OCI-LY7 (cell line): Measurements from ENCODE around the gene SCGB1D4. TPM values are rescaled to one million over a fixed set of nuclear protein-coding genes. Genes with fewer than 3 reads are reported as not detected.

Experiments used
- BruUV-seq: library from RNA; stranded (reverse); fragments of 400-500 nt; replicated peaks from 2 replicates; lab custom pipeline; 2021; lab: Mats Ljungman, UMichigan
- CTCF ChIA-PET: fragments of 300-600 bp; sonication (Branson Sonifier 250); formaldehyde crosslinking; loops from one replicate; lab custom pipeline; 2022; ENCODE audit warnings: antibody characterized with exemption; ENCODE audit not compliant: unreplicated experiment; lab: Charles Lee
- POLR2A ChIA-PET: fragments of 300-600 bp; sonication (Branson Sonifier 250); formaldehyde crosslinking; loops from one replicate; lab custom pipeline; 2022; ENCODE audit warnings: antibody characterized with exemption; lab: Charles Lee
- DNase-seq: peaks from one replicate; pipeline ENCODE4 v3.0.0-alpha.2; 2015; ENCODE audit warnings: low spot score
- H2AFZ ChIP-seq: fragments of 200-600 bp; sonication (generic), shearing (Covaris generic); 2 replicates; pipeline ENCODE4 v1.6.1; 2014; ENCODE audit warnings: mild to moderate bottlenecking, antibody characterized with exemption, low read length, moderate library complexity
- H3K27ac ChIP-seq: fragments of 200-600 bp; sonication (generic); 2 replicates; pipeline ENCODE4 v1.5.1; 2014; ENCODE audit warnings: mixed run types, low read depth, mild to moderate bottlenecking, moderate library complexity, low read length, inconsistent platforms; ENCODE audit not compliant: poor library complexity, severe bottlenecking
- H3K36me3 ChIP-seq: fragments of 200-600 bp; sonication (generic); 2 replicates; pipeline ENCODE4 v1.6.1; 2014; ENCODE audit warnings: mild to moderate bottlenecking, antibody characterized with exemption, low read length, moderate library complexity, mixed read lengths; ENCODE audit not compliant: insufficient read depth
- H3K4me1 ChIP-seq: fragments of 200-600 bp; sonication (generic); 2 replicates; pipeline ENCODE4 v1.5.1; 2014; ENCODE audit warnings: mild to moderate bottlenecking, low read length; ENCODE audit not compliant: insufficient read depth, poor library complexity, severe bottlenecking
- H3K4me2 ChIP-seq: fragments of 200-600 bp; sonication (generic); 2 replicates; pipeline ENCODE4 v1.6.1; 2014; ENCODE audit warnings: mild to moderate bottlenecking, low read length
- H3K4me3 ChIP-seq: fragments of 200-600 bp; sonication (generic); 2 replicates; pipeline ENCODE4 v1.5.1; 2014; ENCODE audit warnings: mild to moderate bottlenecking, low read depth, low read length; ENCODE audit not compliant: poor library complexity, severe bottlenecking
- H3K79me2 ChIP-seq: fragments of 200-600 bp; sonication (generic); 2 replicates; pipeline ENCODE4 v1.6.1; 2016; ENCODE audit warnings: low read depth, mild to moderate bottlenecking, low read length, moderate library complexity, mixed read lengths; ENCODE audit not compliant: insufficient read depth
- H3K9me2 ChIP-seq: fragments of 200-600 bp; sonication (generic); 2 replicates; pipeline ENCODE4 v1.6.1; 2016; ENCODE audit warnings: mild to moderate bottlenecking, low read length, mixed read lengths; ENCODE audit not compliant: insufficient read depth
- H3K9me3 ChIP-seq: fragments of 200-600 bp; sonication (generic); 2 replicates; pipeline ENCODE4 v1.6.1; 2014; ENCODE audit warnings: mild to moderate bottlenecking, mixed run types, low read length, mixed read lengths
- H4K20me1 ChIP-seq: fragments of 200-600 bp; sonication (generic); 2 replicates; pipeline ENCODE4 v1.6.1; 2014; ENCODE audit warnings: mild to moderate bottlenecking, antibody characterized with exemption, low read length, moderate library complexity, mixed read lengths; ENCODE audit not compliant: insufficient read depth
- EZH2phosphoT487 ChIP-seq: fragments of 200-600 bp; sonication (generic); IDR thresholded peaks from 2 replicates; pipeline ENCODE4 v1.6.1; 2018; ENCODE audit warnings: low read depth, borderline replicate concordance, mild to moderate bottlenecking, mixed run types, antibody characterized with exemption, low read length, moderate library complexity, mixed read lengths
- intact Hi-C: fragments of 100-400 bp; cut with micrococcal nuclease; formaldehyde crosslinking; loops from one replicate; pipeline ENCODE4 v1.10.0; 2022; ENCODE audit not compliant: unreplicated experiment
- total RNA-seq, 2 experiments: library from RNA; depleted of rRNA in 1 of 2; stranded (reverse); fragments of >200 nt in 1 of 2; shearing (Covaris generic) in 1 of 2; gene quantifications; 2 replicates each; pipeline ENCODE4 v1.2.3, GENCODE V29; 2014 to 2022
- TF ChIP-seq, protein P1 (sequence below): fragments of 200-600 bp; sonication (generic); conservative IDR thresholded peaks from 2 replicates; pipeline ENCODE4 v1.5.1; 2014; ENCODE audit warnings: mild to moderate bottlenecking, antibody characterized with exemption, low read length, moderate library complexity, mixed read lengths

The SCGB1D4 gene
- total RNA-seq, 2 experiments from 2014 or later, result not detected

DNA sequence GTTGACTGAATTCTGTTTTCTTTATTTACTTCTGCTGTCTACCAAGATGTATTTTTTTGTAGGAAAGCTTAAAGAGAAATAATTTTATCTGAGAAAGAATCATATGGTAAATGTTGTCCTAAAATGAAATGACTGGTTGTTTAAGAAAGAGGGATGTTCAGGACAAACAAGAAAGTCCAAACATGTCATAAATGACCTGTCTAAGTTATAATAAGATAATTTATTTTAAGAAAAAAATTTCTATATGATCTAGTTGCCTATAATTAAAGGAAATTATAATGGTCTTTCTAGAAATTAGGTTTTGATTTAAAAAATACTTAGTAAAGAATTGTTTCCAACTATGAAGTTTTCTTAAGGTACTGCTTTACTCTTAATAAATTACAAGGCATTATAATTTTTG, 18.4 kb downstream of the SCGB1D4 start:
- Histone ChIP-seq H3K36me3 (no peaks in the 10 kb centered on the region), H3K9me3 (peaks cover 14% of the 10 kb centered on the region; the same call in 1 of the 2 replicates), H3K9me2 (no peaks in the 10 kb centered on the region), H3K4me3 (no peak overlapping the region), H3K79me2 (no peaks in the 10 kb centered on the region), H3K4me1 (no peaks in the 10 kb centered on the region), H3K27ac (no peak overlapping the region), H3K4me2 (no peak overlapping the region), H2AFZ (no peak overlapping the region), H4K20me1 (no peaks in the 10 kb centered on the region)
- BruUV-seq, result no TSS peak
- DNase-seq, result no peak
- TF ChIP-seq, protein P1, sequence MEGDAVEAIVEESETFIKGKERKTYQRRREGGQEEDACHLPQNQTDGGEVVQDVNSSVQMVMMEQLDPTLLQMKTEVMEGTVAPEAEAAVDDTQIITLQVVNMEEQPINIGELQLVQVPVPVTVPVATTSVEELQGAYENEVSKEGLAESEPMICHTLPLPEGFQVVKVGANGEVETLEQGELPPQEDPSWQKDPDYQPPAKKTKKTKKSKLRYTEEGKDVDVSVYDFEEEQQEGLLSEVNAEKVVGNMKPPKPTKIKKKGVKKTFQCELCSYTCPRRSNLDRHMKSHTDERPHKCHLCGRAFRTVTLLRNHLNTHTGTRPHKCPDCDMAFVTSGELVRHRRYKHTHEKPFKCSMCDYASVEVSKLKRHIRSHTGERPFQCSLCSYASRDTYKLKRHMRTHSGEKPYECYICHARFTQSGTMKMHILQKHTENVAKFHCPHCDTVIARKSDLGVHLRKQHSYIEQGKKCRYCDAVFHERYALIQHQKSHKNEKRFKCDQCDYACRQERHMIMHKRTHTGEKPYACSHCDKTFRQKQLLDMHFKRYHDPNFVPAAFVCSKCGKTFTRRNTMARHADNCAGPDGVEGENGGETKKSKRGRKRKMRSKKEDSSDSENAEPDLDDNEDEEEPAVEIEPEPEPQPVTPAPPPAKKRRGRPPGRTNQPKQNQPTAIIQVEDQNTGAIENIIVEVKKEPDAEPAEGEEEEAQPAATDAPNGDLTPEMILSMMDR, result no peak
- TF ChIP-seq EZH2phosphoT487, result no peak
- CTCF ChIA-PET, result no interaction called here
- POLR2A ChIA-PET, result no interaction called here
- intact Hi-C loops, result no loop called here

DNA sequence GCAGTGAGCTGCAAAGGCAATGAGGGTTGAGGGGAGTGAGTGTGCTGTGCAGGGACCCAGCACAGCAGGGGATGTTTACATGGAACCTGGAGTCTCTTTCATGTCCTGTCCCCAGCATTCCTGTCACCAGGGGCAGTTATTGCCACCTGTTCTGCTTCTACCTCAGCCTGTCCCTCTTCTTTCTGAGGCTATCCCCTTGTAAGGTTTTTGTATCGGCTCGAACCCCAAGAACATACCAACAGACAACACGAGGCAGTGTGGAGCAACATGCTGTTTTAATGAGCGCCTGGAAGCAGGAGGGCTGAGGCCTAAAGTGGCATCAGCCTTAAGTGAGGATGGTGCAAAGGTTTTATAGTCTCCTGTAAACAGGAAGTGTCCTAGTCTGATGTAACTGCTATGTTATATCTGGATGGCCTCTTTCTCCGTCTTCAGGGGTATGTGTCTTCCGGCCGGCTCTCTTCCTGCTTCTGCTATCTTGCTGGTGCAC, 25.0 kb downstream of the SCGB1D4 start:
- ChIA-PET POLR2A (no interaction called here), CTCF (no interaction called here)
- no peaks in the 10 kb centered on the region for H3K9me3 ChIP-seq
- no peaks in the 10 kb centered on the region for H3K79me2 ChIP-seq
- no peak overlapping the region for H3K4me3 ChIP-seq
- H3K4me2 ChIP-seq, result no peak overlapping the region
- no peaks in the 10 kb centered on the region for H3K4me1 ChIP-seq
- no peak overlapping the region for H2AFZ ChIP-seq
- intact Hi-C loops, result no loop called here
- no peak overlapping the region for H3K27ac ChIP-seq
- H3K36me3 ChIP-seq, result no peaks in the 10 kb centered on the region
- TF ChIP-seq, protein P1, result no peak
- no peak for TF ChIP-seq EZH2phosphoT487
- no TSS peak for BruUV-seq
- H4K20me1 ChIP-seq, result no peaks in the 10 kb centered on the region
- no peak for DNase-seq
- H3K9me2 ChIP-seq, result no peaks in the 10 kb centered on the region

DNA sequence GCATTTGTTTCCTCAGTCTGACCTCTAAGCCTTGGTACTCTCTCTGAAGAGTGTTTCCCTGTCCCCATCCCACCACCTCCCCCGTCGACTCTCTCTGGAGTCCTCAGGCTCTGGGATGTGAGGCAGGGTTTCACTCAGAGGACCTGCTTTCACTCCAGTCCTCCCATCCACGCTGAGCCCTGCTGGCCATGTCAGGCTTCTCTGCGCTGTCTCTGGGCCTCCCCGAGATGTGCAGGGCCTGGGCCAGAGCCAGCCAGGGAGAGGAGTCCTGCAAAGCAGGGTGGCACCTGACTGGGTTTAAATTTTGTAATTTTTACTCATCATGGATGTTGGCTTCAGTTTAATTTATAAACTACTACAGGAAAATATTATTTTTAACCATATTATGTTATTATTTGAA, 25.6 kb downstream of the SCGB1D4 start:
- ChIA-PET POLR2A (interaction anchor here (1.2 kb wide), 1 partner anchor 9 kb away, joined by 3 read pairs; no protein-coding TSS in a partner anchor), CTCF (no interaction called here)
- intact Hi-C loops, result no loop called here

More for the DNA sequence above, 25.6 kb downstream of the SCGB1D4 start:
- H2AFZ ChIP-seq, result no peak overlapping the region
- no peaks in the 10 kb centered on the region for H3K36me3 ChIP-seq
- DNase-seq, result no peak
- no peaks in the 10 kb centered on the region for H3K9me3 ChIP-seq
- TF ChIP-seq, protein P1, result no peak
- no peak for TF ChIP-seq EZH2phosphoT487
- no peaks in the 10 kb centered on the region for H3K4me1 ChIP-seq
- BruUV-seq, result no TSS peak
- H3K9me2 ChIP-seq, result no peaks in the 10 kb centered on the region
- no peaks in the 10 kb centered on the region for H4K20me1 ChIP-seq
- no peak overlapping the region for H3K4me2 ChIP-seq
- H3K27ac ChIP-seq, result no peak overlapping the region
- H3K79me2 ChIP-seq, result no peaks in the 10 kb centered on the region
- H3K4me3 ChIP-seq, result no peak overlapping the region
